NCI-H146 treated with DMSO at 0.1 percent for 48 hours (cell line): ENCODE data around the gene MAPKAP1.

Experiments
- DNase-seq: peaks from one replicate; lab custom pipeline; 2025; ENCODE audit not compliant: unreplicated experiment; lab: John Stamatoyannopoulos, UW

The MAPKAP1 gene

DNA sequence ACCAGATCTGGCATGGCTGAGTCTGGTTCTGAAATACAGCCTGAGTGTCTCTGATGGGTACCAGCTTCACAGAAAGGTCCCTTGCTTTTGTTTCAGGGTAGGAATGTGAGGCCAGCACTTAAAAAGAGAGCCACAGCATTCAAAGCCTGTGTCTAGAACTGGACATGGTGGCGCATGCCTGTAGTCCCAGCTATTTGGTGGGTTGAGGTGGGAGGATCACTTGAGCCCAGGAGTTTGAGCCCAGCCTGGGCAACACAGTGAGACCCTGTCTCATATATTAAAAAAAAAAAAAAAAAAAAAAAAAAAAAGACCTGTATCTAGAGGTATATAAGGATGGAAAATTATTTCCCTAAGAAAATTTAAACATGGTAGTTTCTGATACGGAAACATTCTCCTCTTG, 243.1 kb downstream of the MAPKAP1 start:
- no peak for DNase-seq

- DNase-seq: no peak
Measured at GRCh38 chr9:125462861-125463291, 244.1 kb downstream of the MAPKAP1 start.

- DNase-seq: no peak
Measured at GRCh38 chr9:125461636-125462190, 245.3 kb downstream of the MAPKAP1 start.

DNA sequence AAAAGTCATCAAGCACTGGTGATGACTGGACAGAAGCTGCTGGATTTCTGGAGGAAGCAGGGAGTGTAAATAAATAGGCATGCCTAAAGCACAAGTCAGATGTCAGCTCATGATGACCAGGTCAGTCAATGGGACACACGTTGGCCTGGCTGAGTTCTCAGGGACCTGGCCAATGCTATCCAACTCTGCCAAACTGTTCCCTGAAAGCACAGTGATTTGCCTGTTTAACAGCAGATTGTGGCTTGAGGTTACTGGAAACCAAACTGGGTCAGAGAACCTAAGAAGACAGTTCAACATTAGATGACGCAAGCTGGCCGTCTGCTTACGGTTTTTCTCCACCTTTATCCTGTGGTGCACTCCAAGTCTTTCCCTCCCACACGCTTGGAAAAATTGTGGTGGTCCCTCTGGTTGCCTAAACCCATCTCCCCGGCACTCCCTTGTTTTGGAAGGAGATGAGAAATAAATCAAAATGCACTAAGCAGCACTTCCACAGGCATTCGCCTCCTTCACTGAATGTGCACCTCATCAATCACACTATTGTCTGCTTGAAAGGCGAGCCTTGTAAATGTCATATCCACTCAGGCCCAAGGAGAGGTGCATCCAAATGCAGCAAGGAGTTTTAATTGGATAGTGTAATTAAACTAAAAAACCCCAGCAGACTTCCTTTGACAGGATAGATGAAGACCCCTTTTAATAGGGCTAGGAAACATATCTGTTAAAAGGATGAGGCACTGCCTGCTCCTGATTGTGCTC, 245.9 kb downstream of the MAPKAP1 start:
- no peak for DNase-seq

- no peak for DNase-seq
Measured at GRCh38 chr9:125460346-125460745, 246.7 kb downstream of the MAPKAP1 start.

DNA sequence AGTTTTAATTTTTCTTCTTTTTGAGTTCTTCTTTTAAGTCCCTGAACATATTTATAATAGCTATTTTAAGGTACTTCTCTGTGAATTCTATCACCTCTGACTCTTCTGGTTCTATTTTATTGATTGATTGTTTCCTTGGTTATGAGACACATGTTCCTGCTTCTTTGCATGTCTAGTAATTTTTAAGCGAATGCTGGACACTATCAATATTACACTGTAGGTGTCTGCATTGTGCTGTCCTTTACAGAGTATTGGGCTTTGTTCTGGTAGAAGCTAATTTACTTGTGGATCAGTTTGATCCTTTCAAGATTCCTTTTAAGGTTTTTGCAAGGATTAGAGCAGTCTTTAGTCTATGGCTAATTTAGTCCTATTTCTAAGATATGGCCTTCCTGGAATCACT, 249.7 kb downstream of the MAPKAP1 start:
- no peak for DNase-seq

- DNase-seq: no peak
Measured at GRCh38 chr9:125455876-125456275, 251.1 kb downstream of the MAPKAP1 start.

DNA sequence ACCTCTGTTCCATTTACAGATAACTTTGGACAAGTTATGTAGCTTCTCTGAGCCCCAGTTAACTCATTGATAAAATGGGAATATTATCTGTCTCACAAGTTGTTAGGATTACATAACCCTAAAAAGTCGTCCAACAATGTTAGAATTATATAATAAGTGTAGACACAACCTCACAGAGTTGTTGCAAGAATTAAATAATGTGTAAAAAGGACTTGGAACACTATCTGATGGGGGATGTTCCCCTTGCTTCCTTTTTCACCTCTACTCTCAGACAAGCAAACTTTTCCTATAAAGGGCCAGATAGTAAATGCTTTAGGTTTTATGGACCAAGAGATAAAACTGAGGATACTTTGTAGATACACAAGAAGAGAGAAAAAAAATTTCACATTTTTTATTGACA, 251.9 kb downstream of the MAPKAP1 start:
- no peak for DNase-seq

DNA sequence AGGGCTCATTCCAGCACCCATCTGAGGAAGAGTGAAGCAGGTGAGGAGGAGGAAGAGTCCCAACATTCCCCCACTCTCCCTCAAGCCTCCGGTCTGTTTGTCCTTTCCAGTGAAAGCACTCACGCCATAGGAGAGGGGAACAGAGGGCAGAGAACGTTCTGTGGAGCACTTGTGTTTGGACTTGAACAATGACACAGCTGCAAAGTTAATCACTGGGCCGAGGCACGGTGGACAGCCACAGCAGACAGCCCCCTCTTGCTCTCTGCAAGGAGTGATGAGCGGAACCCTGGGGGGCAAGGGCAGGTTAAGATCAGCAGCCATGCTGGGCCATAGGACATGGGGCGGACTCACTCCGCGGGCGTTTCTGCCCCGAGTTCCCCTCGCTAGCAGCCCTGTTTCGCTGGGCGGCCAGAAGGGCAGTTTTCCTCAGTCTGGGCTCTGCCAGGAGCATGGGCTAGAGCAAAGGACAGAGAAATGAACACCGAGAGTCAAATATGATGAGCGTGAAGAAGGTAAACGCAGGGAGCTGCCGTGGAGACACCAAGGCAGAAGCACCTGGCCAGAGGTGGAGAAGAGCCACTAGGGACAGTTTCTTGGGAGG, 259.7 kb downstream of the MAPKAP1 start:
- no peak for DNase-seq

GRCh38 chr9:125446561-125447094, 260.4 kb downstream of the MAPKAP1 start:
- no peak for DNase-seq

DNA sequence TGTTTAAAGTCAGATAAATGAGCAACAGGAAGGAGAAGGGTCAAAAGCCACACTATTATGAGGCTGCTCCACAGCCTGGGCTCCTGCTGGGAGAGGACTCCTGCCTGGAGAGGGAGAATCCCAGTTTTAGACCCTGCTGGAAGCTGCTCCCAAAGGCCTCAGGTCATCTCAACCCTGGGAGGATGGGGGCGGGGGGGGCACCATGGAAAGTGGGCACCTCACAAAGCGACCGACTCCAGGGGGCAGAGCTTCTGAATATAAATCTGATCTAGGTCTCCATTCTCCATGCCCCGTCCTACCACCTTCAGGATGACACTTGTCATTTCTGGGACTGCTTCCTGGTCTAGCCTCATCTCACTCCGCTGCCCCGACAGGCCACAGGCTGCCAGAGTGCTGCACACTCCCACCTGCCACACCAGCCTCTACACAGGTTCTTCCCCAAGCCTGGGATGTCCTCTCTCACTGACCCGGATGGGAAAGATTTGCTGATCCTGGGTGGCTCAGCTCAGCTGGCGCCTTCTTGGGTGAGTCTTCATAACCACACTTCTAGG, 262.0 kb downstream of the MAPKAP1 start:
- no peak for DNase-seq

GRCh38 chr9:125444166-125444565, 262.8 kb downstream of the MAPKAP1 start:
- DNase-seq: no peak

GRCh38 chr9:125443367-125443766, 263.6 kb downstream of the MAPKAP1 start:
- DNase-seq: no peak

- DNase-seq: no peak
Measured at GRCh38 chr9:125442452-125442851, 264.6 kb downstream of the MAPKAP1 start.

GRCh38 chr9:125440411-125440810, 266.6 kb downstream of the MAPKAP1 start:
- no peak for DNase-seq

- DNase-seq: no peak
Measured at GRCh38 chr9:125439434-125440272, 267.4 kb downstream of the MAPKAP1 start.

DNA sequence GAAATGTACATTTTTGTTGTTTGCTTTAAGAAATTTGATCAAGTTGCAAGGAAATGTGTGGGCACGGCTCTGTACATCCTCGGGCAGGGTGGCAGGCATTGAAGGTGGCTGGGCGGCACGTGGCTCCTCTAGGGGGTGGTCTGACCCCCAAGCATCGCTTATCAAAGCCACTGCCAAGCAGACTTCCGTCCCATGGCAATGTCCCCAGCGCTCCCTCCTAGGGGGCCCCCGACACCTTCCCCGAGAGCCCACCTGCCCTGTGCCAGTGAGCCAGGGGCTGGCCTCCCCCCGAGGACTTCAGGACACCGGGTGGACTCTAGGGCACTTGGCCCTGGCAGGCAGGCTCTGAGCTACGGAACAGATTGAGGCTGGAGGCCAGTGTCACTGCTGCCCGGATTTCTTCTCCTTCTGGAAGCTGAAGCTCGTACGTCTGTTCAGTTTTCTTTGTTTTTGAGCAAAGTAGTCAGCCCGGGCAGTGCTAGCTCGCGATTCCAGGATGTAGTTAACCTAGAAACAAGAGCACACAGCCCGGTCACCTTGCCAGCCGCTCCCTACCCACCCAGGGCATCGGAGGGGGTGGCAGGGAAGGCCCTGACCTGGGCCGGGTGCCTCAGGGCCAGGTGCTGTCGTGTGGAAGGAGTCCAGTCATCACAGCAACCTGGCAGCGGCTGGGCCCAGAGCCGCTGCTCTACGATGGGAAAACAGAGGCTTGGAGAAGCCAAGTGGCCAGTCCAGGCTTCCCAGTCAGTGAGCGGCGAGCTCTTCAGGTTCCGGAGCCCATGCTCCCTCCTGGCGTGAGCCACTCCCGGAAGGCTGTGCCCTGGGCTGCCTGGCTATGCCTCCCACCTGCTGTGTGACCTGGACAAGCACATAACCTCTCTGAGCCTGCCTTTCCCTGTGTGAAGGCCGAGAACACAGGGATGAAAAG, 268.2 kb downstream of the MAPKAP1 start:
- no peak for DNase-seq

- DNase-seq: no peak
Measured at GRCh38 chr9:125437771-125438221, 269.2 kb downstream of the MAPKAP1 start.

DNA sequence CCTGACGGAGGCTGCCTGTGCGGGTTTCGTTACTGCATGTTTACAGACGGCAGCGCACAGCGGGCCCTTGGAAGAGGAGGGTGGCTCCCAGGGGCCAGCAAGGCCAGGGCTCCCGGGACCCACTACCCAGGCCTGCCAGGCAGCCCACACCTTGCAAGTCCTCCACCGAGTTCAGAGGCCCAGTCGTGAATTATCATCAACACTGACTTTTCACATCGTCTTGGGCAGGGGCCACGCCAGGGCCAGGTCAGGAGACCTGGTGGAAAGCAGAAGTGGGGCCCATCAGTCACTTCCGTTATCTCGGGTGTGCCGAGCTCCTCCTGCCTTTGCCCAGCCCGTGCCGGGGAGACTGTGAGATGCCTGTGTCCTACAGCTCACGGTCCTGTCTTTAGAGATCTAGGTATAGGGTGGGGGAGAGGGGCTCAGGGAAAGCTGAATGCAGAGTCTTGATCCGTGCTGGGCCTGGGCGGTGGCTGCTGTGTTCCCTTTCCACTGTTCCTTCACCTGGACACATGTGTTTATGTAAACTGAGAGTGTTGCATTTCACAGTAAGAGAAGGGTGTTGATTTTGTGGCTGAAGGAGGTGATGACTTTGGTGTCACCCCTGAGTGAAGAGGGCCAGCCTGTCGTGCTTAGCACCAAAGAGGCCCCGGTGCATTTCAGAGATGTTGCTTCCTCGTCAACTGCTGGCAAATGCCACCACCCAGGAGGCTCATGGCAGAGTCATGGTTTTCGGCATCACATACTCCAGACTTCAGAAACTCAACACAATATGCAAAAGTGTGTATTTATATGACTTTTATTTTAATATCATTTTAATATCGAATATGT, 270.2 kb downstream of the MAPKAP1 start:
- DNase-seq: no peak
